CD4-positive, alpha-beta memory T cell (primary cell): Measurements from ENCODE around the gene FAM161B. TPM values are rescaled to one million over a fixed set of nuclear protein-coding genes. Genes with fewer than 3 reads are reported as not detected.

Experiments used
- CTCF ChIA-PET: fragments of 350-600 bp; sonication (Branson Sonifier 250); formaldehyde crosslinking; loops from one replicate; lab custom pipeline; 2021; ENCODE audit warnings: inconsistent platforms; ENCODE audit not compliant: partially characterized antibody; lab: Charles Lee
- POLR2A ChIA-PET: fragments of 350-600 bp; sonication (Branson Sonifier 250); formaldehyde crosslinking; loops from one replicate; lab custom pipeline; 2021; ENCODE audit not compliant: partially characterized antibody; lab: Charles Lee
- DNase-seq, 5 donors: peaks; one replicate each; pipeline versions ENCODE4 v3.0.0 to v3.0.0-alpha.2; 2020 to 2022; ENCODE audit warnings: mixed read lengths in 1 of 5
- H3K27ac ChIP-seq: one replicate; pipeline ENCODE4 v1.7.0; 2013; ENCODE audit warnings: low read depth, low read length
- H3K27me3 ChIP-seq: 2 replicates; pipeline ENCODE4 v1.7.0; 2013; ENCODE audit warnings: mild to moderate bottlenecking, low read length, moderate library complexity; ENCODE audit not compliant: insufficient read depth
- H3K36me3 ChIP-seq: 2 replicates; pipeline ENCODE4 v1.7.0; 2013; ENCODE audit warnings: mild to moderate bottlenecking, low read length, moderate library complexity; ENCODE audit not compliant: insufficient read depth
- H3K4me1 ChIP-seq: 2 replicates; pipeline ENCODE4 v1.7.0; 2013; ENCODE audit warnings: mild to moderate bottlenecking, low read length, moderate library complexity; ENCODE audit not compliant: insufficient read depth
- H3K4me3 ChIP-seq, 2 donors: one replicate each; pipeline ENCODE4 v1.7.0; 2013; ENCODE audit warnings: low read length in 2 of 2, mild to moderate bottlenecking in 1 of 2
- H3K9me3 ChIP-seq, 2 donors: one replicate each; pipeline ENCODE4 v1.7.0; 2013; ENCODE audit warnings: low read length in 2 of 2, control low read depth in 1 of 2; ENCODE audit not compliant: control insufficient read depth in 1 of 2
- H3K27ac Mint-ChIP-seq, 7 donors: one replicate each; pipeline ENCODE4 v1.8.0; 2020 to 2021; ENCODE audit warnings: mixed read lengths in 7 of 7, mild to moderate bottlenecking in 6 of 7, inconsistent platforms in 3 of 7, moderate library complexity in 3 of 7
- H3K27me3 Mint-ChIP-seq, 2 donors: one replicate each; pipeline ENCODE4 v1.8.0; 2020 to 2021; ENCODE audit warnings: mixed read lengths in 2 of 2
- H3K36me3 Mint-ChIP-seq, 2 donors: one replicate each; pipeline ENCODE4 v1.8.0; 2020 to 2021; ENCODE audit warnings: mixed read lengths in 2 of 2, inconsistent platforms in 1 of 2, mild to moderate bottlenecking in 1 of 2
- H3K4me1 Mint-ChIP-seq, 4 donors: one replicate each; pipeline ENCODE4 v1.8.0; 2020 to 2021; ENCODE audit warnings: mixed read lengths in 4 of 4, mild to moderate bottlenecking in 1 of 4
- H3K4me3 Mint-ChIP-seq, 8 donors: one replicate each; pipeline ENCODE4 v1.8.0; 2020 to 2021; ENCODE audit warnings: mixed read lengths in 8 of 8, mild to moderate bottlenecking in 7 of 8, moderate library complexity in 6 of 8, inconsistent platforms in 3 of 8
- H3K9me3 Mint-ChIP-seq, 8 donors: one replicate each; pipeline ENCODE4 v1.8.0; 2020 to 2021; ENCODE audit warnings: mixed read lengths in 8 of 8, mild to moderate bottlenecking in 5 of 8, inconsistent platforms in 3 of 8, moderate library complexity in 1 of 8
- intact Hi-C: fragments of 100-400 bp; cut with micrococcal nuclease; formaldehyde crosslinking; loops from one replicate; pipeline ENCODE4 v1.15.1; 2023
- polyA plus RNA-seq, 2 donors: library from polyadenylated mRNA; unstranded; fragments of 300-500 nt; fragmentation: Illumina TruSeq; gene quantifications; one replicate each; pipeline ENCODE4 v1.2.3, GENCODE V29; 2021
- total RNA-seq, 2 experiments: library from RNA; stranded (reverse); gene quantifications; one replicate each; pipeline ENCODE4 v1.2.3, GENCODE V29; 2021

Gene FAM161B
- total and polyA plus RNA-seq, 4 experiments from 2014 or later = 0.59 to 6.5 (median 4.8) TPM

DNA sequence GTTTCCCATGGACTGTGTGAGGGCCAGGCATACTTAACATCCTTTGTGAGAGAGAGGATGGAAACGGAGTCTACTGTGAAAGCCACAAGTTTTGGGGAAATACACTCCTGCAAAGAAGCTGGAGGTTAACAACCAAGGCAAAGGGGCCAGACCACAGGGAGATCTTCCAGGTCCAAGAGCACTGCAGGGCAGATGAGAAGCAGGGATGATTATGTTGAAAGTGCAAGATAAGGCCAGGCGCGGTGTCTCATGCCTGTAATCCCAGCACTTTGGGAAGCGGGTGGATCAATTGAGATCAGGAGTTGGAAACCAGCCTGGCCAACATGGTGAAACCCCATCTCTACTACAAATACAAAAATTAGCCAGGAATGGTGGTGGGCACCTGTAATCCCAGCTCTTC is 15.3 kb upstream of the FAM161B start:
- Mint-ChIP-seq H3K27ac (peak overlapping the region in 1 of 7 donors; percentile 54), H3K4me3 (no peak overlapping the region), H3K9me3 (no peaks in the 10 kb centered on the region), H3K4me1 (no peaks in the 10 kb centered on the region), H3K27me3 (no peaks in the 10 kb centered on the region), H3K36me3 (peaks cover 28 to 55% of the 10 kb centered on the region in 2 donors)
- intact Hi-C loops = no loop called here
- DNase-seq = no peak
- ChIA-PET CTCF (no interaction called here), POLR2A (no interaction called here)
- Histone ChIP-seq H3K27me3 (no peaks in the 10 kb centered on the region), H3K4me3 (no peak overlapping the region), H3K4me1 (no peaks in the 10 kb centered on the region), H3K27ac (no peak overlapping the region), H3K36me3 (peaks cover 19% of the 10 kb centered on the region), H3K9me3 (no peaks in the 10 kb centered on the region)

DNA sequence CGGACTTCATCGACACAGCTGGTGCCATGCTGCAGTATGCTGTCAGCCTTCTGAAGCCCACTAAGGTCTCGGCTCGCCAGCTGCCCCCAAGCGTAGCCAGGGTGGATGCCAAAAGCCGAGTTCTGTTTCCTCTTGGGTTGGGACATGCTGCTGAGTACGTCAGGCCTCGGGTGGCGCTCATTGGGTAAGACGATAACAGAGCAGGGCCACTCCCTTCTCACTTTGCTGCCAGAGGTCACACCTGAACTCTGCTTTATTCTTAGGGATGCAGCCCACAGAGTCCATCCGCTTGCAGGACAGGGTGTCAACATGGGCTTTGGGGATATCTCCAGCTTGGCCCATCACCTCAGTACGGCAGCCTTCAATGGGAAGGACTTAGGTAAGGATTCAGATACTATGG is 11.3 kb upstream of the FAM161B start:
- Mint-ChIP-seq H3K36me3 (peaks cover 32 to 68% of the 10 kb centered on the region in 2 donors), H3K4me3 (no peak overlapping the region), H3K4me1 (no peaks in the 10 kb centered on the region), H3K27me3 (no peaks in the 10 kb centered on the region), H3K27ac (peak overlapping the region in 1 of 7 donors; percentile 79), H3K9me3 (no peaks in the 10 kb centered on the region)
- no peaks in the 10 kb centered on the region for H3K4me1 ChIP-seq
- H3K4me3 ChIP-seq = no peak overlapping the region
- H3K9me3 ChIP-seq = no peaks in the 10 kb centered on the region
- H3K27ac ChIP-seq = no peak overlapping the region
- ChIA-PET CTCF (no interaction called here), POLR2A (no interaction called here)
- H3K27me3 ChIP-seq = no peaks in the 10 kb centered on the region
- DNase-seq = no peak
- intact Hi-C loops = no loop called here
- H3K36me3 ChIP-seq = peaks cover 47% of the 10 kb centered on the region

- H3K27me3 Mint-ChIP-seq = no peaks in the 10 kb centered on the region
- peaks cover 0 to 3% (median 0%) of the 10 kb centered on the region in 4 donors for H3K4me1 Mint-ChIP-seq
- no peak overlapping the region for H3K27ac ChIP-seq
- intact Hi-C loops = no loop called here
- H3K36me3 Mint-ChIP-seq = peaks cover 35 to 75% of the 10 kb centered on the region in 2 donors
- H3K4me3 ChIP-seq = no peak overlapping the region
- no peaks in the 10 kb centered on the region for H3K27me3 ChIP-seq
- peaks cover 63% of the 10 kb centered on the region for H3K36me3 ChIP-seq
- ChIA-PET CTCF (interaction anchor here (1.5 kb wide), 1 partner anchor 9 kb away, joined by 4 read pairs; the partner anchor contains the start of genes COQ6 and FAM161B), POLR2A (no interaction called here)
- H3K4me3 Mint-ChIP-seq = no peak overlapping the region
- H3K9me3 ChIP-seq = no peaks in the 10 kb centered on the region
- H3K9me3 Mint-ChIP-seq = no peaks in the 10 kb centered on the region
- DNase-seq = no peak
- H3K27ac Mint-ChIP-seq = peak overlapping the region in 2 of 7 donors; percentile 46 to 78
- H3K4me1 ChIP-seq = no peaks in the 10 kb centered on the region
These were observed 8.7 kb upstream of the FAM161B start for GRCh38 chr14:73958591-73958990.

- no peaks in the 10 kb centered on the region for H3K27me3 Mint-ChIP-seq
- Histone ChIP-seq H3K4me1 (peaks cover 5% of the 10 kb centered on the region), H3K27me3 (no peaks in the 10 kb centered on the region), H3K4me3 (no peak overlapping the region), H3K27ac (no peak overlapping the region), H3K9me3 (no peaks in the 10 kb centered on the region), H3K36me3 (peaks cover 52% of the 10 kb centered on the region)
- H3K27ac Mint-ChIP-seq = peak overlapping the region in 2 of 7 donors; percentile 13 to 29
- ChIA-PET CTCF (no interaction called here), POLR2A (no interaction called here)
- intact Hi-C loops = no loop called here
- peaks cover 25 to 64% of the 10 kb centered on the region in 2 donors for H3K36me3 Mint-ChIP-seq
- H3K4me3 Mint-ChIP-seq = no peak overlapping the region
- DNase-seq = no peak
- H3K4me1 Mint-ChIP-seq = peaks cover 7 to 13% (median 9%) of the 10 kb centered on the region in 4 donors
- no peaks in the 10 kb centered on the region for H3K9me3 Mint-ChIP-seq
These were observed 5.8 kb upstream of the FAM161B start for GRCh38 chr14:73955674-73956073.

DNA sequence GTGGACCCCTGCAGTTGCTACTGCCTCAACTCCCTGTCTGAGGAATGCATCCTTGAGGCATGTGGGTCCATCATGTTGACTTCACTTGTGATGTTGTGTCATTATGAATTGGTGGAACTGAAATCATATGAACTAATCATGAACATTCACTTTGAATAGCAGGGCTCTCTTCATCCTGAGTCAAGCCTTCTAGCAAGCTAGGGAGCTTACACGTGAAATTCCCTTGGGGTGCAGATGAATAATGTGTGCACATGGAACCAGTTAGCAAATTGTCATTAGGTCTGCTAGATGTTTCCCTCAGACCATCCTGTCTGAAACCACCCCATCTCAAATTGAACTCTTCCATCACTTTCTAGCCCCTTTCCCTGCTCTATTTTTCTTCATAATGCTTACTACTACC is 3.8 kb upstream of the FAM161B start:
- Histone ChIP-seq H3K27me3 (no peaks in the 10 kb centered on the region), H3K36me3 (peaks cover 34% of the 10 kb centered on the region), H3K4me1 (peaks cover 11% of the 10 kb centered on the region), H3K4me3 (no peak overlapping the region), H3K27ac (no peak overlapping the region), H3K9me3 (no peaks in the 10 kb centered on the region)
- no peak overlapping the region for H3K4me3 Mint-ChIP-seq
- POLR2A ChIA-PET = interaction anchor here (1.1 kb wide), 1 partner anchor 65 kb away, joined by 3 read pairs; the partner anchor contains the start of genes BBOF1 and ENTPD5
- H3K27ac Mint-ChIP-seq = peak overlapping the region in 3 of 7 donors; percentile 0 to 45 (median 31)
- intact Hi-C loops = loop anchor here (5.0 kb wide), 1 partner anchor 191 kb away; a partner anchor contains a TSS
- no peaks in the 10 kb centered on the region for H3K9me3 Mint-ChIP-seq
- peaks cover 13 to 51% of the 10 kb centered on the region in 2 donors for H3K36me3 Mint-ChIP-seq
- H3K27me3 Mint-ChIP-seq = no peaks in the 10 kb centered on the region
- peaks cover 11 to 21% (median 19%) of the 10 kb centered on the region in 4 donors for H3K4me1 Mint-ChIP-seq
- DNase-seq = no peak
- CTCF ChIA-PET = no interaction called here

DNA sequence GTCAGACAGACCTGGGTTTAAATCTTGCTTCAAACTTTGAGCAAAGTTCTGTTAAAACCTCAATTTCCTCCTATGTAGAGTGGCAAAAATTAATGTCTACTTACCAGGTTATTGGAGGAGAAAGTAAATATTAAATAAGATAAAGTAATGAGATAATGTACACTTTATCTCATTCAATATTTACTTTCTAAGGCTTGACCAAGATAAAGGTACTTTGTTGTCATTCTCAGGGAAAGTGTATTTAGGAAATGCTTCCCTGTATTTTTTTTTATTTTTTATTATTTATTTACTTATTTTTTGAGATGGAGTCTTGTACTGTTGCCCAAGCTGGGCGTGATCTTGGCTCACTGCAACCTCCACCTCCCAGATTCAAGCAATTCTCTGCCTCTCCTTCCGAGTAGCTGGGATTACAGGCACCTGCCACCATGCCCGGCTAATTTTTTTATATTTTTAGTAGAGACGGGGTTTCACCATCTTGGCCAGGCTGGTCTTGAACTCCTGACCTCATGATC is 4.7 kb downstream of the FAM161B start:
- H3K36me3 ChIP-seq = peaks cover 4% of the 10 kb centered on the region
- Mint-ChIP-seq H3K27me3 (no peaks in the 10 kb centered on the region), H3K9me3 (no peaks in the 10 kb centered on the region), H3K4me1 (peaks cover 6 to 15% (median 10%) of the 10 kb centered on the region in 4 donors), H3K27ac (no peak overlapping the region), H3K4me3 (no peak overlapping the region), H3K36me3 (peaks cover 12 to 27% of the 10 kb centered on the region in 2 donors)
- H3K4me3 ChIP-seq = no peak overlapping the region
- H3K27me3 ChIP-seq = no peaks in the 10 kb centered on the region
- intact Hi-C loops = no loop called here
- no peak overlapping the region for H3K27ac ChIP-seq
- H3K9me3 ChIP-seq = no peaks in the 10 kb centered on the region
- DNase-seq = no peak
- POLR2A ChIA-PET = interaction anchor here (0.6 kb wide), 1 partner anchor 11 kb away, joined by 6 read pairs; no protein-coding TSS in a partner anchor
- CTCF ChIA-PET = no interaction called here
- H3K4me1 ChIP-seq = peaks cover 5% of the 10 kb centered on the region

DNA sequence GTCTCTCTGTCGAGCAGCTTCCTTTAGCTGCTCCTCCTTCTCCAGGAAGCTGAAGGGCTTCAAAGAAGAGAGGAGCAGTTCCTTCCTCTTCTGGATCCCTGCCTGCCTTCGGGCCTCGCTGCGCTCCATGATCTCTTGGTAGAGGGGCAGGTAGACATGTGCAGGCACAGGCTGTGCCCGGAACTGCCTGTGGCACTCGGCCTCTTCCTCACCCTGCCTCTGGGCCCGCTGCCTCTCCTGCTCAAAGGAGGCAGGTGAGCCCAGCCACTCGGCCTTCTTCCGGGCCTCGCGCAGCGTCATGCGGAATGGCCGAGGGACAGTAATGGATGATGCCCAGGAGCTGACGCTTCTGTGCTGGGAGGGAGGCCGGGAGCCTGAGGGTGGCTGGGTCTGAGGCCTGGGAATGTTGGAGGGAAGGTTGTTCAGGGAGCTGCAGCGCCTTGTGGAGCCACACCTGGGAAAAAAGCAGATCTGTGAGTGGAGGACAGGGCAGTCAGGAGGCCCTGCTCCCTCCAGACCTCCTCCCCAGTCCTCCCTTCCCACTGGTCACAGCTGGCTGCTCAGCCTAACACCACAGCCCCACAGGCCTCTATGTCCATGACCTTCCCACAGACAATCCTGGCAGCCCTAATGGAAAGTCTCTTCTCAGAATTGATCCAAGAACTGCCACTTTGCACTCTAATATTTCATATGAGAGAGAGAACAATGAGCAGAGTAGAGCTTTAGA is 5.3 kb downstream of the FAM161B start:
- Histone ChIP-seq H3K36me3 (peaks cover 4% of the 10 kb centered on the region), H3K4me1 (peaks cover 5% of the 10 kb centered on the region), H3K27me3 (no peaks in the 10 kb centered on the region), H3K9me3 (no peaks in the 10 kb centered on the region), H3K27ac (no peak overlapping the region), H3K4me3 (no peak overlapping the region)
- ChIA-PET POLR2A (interaction anchor here (0.6 kb wide), 1 partner anchor 12 kb away, joined by 6 read pairs; no protein-coding TSS in a partner anchor), CTCF (no interaction called here)
- no peak for DNase-seq
- Mint-ChIP-seq H3K4me1 (peaks cover under 1 to 10% (median 5%) of the 10 kb centered on the region in 4 donors), H3K36me3 (peaks cover 12 to 26% of the 10 kb centered on the region in 2 donors), H3K4me3 (no peak overlapping the region), H3K27me3 (no peaks in the 10 kb centered on the region), H3K27ac (no peak overlapping the region), H3K9me3 (no peaks in the 10 kb centered on the region)
- intact Hi-C loops = no loop called here
